Astrocyte of the spinal cord (primary cell): Measurements from ENCODE around the gene CACTIN.
"Not testable (repeated sequence)": the region's sequence is repeated elsewhere in the genome, so short reads cannot be mapped to it uniquely, and the experiment has no call there.

Experiments used
- DNase-seq: peaks from one replicate; pipeline ENCODE4 v3.0.0; 2011; ENCODE audit warnings: low read depth, low spot score
- H3K4me3 ChIP-seq: 2 replicates; pipeline ENCODE4 v1.5.1; 2011; ENCODE audit warnings: low read depth, mild to moderate bottlenecking, low read length, moderate library complexity
- in situ Hi-C: cut with HindIII; loops from 2 replicates; pipeline ENCODE4 v1.10.0; 2017; ENCODE audit warnings: low sequenced_read_pairs
- TF ChIP-seq, protein P1 (sequence below): IDR thresholded peaks from 2 replicates; pipeline ENCODE4 v1.5.1; 2012; ENCODE audit warnings: low read depth, mild to moderate bottlenecking, low read length, inconsistent platforms

CACTIN gene

GRCh38 chr19:3633559-3633988, 7.0 kb upstream of the CACTIN start:
- no peak for DNase-seq
- TF ChIP-seq, protein P1, sequence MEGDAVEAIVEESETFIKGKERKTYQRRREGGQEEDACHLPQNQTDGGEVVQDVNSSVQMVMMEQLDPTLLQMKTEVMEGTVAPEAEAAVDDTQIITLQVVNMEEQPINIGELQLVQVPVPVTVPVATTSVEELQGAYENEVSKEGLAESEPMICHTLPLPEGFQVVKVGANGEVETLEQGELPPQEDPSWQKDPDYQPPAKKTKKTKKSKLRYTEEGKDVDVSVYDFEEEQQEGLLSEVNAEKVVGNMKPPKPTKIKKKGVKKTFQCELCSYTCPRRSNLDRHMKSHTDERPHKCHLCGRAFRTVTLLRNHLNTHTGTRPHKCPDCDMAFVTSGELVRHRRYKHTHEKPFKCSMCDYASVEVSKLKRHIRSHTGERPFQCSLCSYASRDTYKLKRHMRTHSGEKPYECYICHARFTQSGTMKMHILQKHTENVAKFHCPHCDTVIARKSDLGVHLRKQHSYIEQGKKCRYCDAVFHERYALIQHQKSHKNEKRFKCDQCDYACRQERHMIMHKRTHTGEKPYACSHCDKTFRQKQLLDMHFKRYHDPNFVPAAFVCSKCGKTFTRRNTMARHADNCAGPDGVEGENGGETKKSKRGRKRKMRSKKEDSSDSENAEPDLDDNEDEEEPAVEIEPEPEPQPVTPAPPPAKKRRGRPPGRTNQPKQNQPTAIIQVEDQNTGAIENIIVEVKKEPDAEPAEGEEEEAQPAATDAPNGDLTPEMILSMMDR = no peak
- no peak overlapping the region for H3K4me3 ChIP-seq
- in situ Hi-C loops = no loop called here

- no peak for DNase-seq
- in situ Hi-C loops = no loop called here
- H3K4me3 ChIP-seq = no peak overlapping the region
- TF ChIP-seq, protein P1 = no peak
Observed at GRCh38 chr19:3632739-3633558, 6.4 kb upstream of the CACTIN start.

- H3K4me3 ChIP-seq = no peak overlapping the region
- no peak for DNase-seq
- TF ChIP-seq, protein P1 = no peak
- in situ Hi-C loops = no loop called here
Observed at GRCh38 chr19:3632098-3632497, 5.5 kb upstream of the CACTIN start.

GRCh38 chr19:3631053-3631861, 4.7 kb upstream of the CACTIN start:
- in situ Hi-C loops = no loop called here
- DNase-seq = no peak
- H3K4me3 ChIP-seq = no peak overlapping the region
- TF ChIP-seq, protein P1 = no peak

GRCh38 chr19:3628766-3629165, 2.2 kb upstream of the CACTIN start:
- DNase-seq, in situ Hi-C loops, H3K4me3 ChIP-seq: not testable (repeated sequence)

DNA sequence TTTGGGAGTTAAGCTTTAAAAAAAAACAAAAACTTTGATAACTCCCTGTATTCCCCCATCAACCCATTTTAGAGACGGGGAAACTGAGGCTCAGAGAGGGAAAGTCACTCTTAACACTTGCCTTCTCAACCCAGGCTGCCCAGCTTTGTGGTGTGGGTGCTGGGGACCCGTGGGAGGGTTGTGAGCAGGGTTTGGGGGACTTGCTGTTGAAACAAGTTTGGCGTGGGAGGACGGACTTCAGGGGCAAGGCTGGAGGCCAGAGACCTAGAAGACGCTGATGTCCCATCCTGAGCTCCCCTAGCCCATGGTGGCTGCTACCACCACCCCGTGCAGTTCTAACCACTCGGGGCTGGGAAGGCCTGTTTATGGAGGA, 747 bp upstream of the CACTIN start:
- DNase-seq = no peak
- H3K4me3 ChIP-seq = no peak overlapping the region
- TF ChIP-seq, protein P1 = no peak
- in situ Hi-C loops = no loop called here

DNA sequence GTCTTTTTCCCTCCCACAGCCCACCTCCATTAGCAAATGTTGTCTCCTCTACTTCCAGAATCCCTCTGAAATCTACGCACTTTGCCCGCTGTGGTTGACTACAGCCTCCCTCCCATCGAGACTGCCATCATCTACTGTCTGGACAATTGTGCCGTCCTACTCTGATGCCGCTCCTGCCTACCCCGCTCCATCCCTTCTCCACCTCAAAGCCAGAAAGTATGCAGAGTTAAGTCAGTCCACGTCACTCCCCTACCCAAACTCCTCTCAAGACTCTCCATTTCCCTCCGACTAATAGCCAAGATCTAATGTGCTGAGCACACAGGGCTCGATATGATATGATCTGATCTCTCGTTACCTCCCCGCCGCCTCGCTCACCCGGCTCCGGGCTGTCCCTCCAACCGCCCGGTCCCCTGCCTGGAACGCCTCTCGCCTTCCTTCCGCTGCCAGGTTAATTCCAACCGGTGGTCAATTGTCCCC, 556 bp downstream of the CACTIN start:
- no peak for DNase-seq
- in situ Hi-C loops = no loop called here

More for the DNA sequence above, 556 bp downstream of the CACTIN start:
- TF ChIP-seq, protein P1 = no peak
- H3K4me3 ChIP-seq = peak overlapping the region; percentile 82
